PFSK-1 (cell line): ENCODE data around the gene SGK1.

Source experiments
- SIN3A ChIP-seq: IDR thresholded peaks from 2 replicates; pipeline ENCODE4 v1.6.1; 2012; ENCODE audit warnings: mild to moderate bottlenecking, low read length, moderate library complexity, borderline replicate concordance; ENCODE audit not compliant: insufficient read depth
- TF ChIP-seq, protein P1 (sequence below), 2 experiments: IDR thresholded peaks; 2 replicates each; pipeline versions ENCODE4 v1.6.1 to v1.8.0; 2011 to 2012; ENCODE audit warnings: low read depth in 2 of 2, low read length in 2 of 2, control low read depth in 1 of 2, inconsistent platforms in 1 of 2, mild to moderate bottlenecking in 1 of 2, moderate library complexity in 1 of 2; ENCODE audit not compliant: insufficient read depth in 1 of 2

DNA sequence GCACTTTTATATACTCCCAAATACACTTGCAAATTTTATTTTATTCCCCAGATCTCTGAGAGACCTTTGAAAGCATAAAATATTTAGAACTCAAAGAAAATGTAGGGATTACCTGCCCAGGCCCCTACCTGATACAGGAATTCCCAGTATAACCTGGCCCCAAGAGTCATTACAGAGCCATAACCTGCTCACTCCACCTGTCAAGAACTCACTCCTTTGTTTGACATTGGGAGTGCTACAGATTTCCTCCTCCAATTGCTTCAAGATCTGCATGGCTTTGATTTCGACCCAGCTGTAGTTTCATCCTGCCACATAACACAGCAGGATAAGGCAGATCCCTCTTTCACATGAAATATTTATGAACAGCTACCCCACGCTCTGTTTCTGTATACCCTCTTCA is 169.3 kb downstream of the SGK1 start:
- TF ChIP-seq, protein P1, sequence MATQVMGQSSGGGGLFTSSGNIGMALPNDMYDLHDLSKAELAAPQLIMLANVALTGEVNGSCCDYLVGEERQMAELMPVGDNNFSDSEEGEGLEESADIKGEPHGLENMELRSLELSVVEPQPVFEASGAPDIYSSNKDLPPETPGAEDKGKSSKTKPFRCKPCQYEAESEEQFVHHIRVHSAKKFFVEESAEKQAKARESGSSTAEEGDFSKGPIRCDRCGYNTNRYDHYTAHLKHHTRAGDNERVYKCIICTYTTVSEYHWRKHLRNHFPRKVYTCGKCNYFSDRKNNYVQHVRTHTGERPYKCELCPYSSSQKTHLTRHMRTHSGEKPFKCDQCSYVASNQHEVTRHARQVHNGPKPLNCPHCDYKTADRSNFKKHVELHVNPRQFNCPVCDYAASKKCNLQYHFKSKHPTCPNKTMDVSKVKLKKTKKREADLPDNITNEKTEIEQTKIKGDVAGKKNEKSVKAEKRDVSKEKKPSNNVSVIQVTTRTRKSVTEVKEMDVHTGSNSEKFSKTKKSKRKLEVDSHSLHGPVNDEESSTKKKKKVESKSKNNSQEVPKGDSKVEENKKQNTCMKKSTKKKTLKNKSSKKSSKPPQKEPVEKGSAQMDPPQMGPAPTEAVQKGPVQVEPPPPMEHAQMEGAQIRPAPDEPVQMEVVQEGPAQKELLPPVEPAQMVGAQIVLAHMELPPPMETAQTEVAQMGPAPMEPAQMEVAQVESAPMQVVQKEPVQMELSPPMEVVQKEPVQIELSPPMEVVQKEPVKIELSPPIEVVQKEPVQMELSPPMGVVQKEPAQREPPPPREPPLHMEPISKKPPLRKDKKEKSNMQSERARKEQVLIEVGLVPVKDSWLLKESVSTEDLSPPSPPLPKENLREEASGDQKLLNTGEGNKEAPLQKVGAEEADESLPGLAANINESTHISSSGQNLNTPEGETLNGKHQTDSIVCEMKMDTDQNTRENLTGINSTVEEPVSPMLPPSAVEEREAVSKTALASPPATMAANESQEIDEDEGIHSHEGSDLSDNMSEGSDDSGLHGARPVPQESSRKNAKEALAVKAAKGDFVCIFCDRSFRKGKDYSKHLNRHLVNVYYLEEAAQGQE (IDR thresholded peaks at IDR 0.05; ENCODE audit: insufficient read depth in 1 of 2, low read depth in 2 of 2, low read length in 2 of 2): no peak
- TF ChIP-seq SIN3A: no peak
